GM19324 (cell line): Measurements from ENCODE around the gene NR2C2.
A peak's percentile ranks its signal among the peaks of the same experiment; 100 is the strongest.

Experiments
- ATAC-seq: cut with Tn5 transposase; IDR thresholded peaks from one replicate; pipeline ENCODE4 v1.9.1; 2021; ENCODE audit warnings: mild to moderate bottlenecking, moderate library complexity; ENCODE audit not compliant: unreplicated experiment, low FRiP score

The NR2C2 gene

DNA sequence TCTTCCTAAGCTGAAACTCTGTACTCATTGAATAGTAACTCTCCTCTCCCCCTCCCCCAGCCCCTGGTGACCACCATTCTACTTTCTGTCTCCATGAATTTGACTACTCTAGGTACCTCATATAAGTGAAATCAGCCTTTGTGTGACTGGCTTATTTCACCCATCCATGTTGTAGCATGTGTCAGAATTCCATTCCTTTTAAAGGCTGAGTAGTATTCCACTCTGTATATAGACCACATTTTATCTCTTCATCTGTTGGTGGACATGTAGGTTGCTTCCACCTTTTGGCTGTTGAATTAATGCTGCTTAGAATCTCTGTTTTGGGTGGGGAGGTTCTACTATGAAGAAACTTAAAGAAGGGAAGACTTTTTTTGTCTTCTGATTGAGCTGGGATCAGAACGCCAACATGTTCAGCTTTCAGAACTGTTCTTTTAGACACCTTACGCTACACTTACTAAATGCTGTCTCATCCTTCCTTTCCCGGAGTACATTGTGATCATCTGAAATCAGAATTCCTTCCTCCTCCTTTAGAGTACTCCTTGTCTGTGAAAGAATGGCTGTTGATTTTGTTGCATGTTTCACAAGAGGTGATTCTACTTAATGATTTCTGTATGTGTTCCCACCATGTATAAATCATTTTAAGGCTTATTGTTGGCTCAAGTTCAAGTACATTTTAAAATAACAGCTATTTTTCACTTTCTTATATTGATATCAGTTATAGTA is 67.4 kb downstream of the NR2C2 start:
- no peak for ATAC-seq

DNA sequence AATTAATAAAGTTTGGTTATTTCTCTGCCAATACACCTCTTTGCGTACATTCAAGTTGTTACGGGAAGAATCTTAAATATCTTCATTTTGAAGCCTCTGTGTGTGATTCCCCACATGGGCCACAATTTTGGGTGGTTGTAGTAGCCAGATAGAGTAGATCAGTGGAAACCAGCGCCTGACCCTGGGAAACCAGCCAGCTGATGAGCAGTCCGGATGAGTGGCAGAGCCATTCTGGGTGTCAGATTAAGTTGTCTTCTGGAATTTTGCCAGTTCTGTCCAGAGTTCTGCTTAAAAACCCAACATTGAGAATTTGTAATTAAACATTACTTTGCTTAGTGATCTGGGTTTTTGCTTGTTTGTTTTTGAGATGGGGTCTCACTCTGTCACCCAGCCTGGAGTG is 68.1 kb downstream of the NR2C2 start:
- ATAC-seq: no peak

DNA sequence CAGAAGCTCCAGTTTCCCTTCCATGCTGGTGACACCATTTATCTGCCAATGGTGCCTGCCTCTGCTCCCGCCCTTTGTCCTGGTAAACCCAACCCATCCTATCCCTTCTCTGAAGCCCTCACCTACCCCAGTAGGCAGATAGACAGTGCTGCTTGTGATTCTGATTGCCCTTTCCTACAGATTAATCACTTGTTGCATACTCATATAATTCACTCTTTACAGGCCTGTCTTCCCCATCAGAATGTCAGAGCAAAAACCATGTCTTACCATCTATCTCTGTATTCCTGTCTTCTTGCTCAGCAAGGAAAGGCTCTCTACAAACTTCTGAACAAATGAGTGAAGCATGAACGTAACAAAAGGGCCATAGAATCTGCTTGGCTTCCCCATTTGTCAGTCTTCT is 69.8 kb downstream of the NR2C2 start:
- ATAC-seq: no peak

DNA sequence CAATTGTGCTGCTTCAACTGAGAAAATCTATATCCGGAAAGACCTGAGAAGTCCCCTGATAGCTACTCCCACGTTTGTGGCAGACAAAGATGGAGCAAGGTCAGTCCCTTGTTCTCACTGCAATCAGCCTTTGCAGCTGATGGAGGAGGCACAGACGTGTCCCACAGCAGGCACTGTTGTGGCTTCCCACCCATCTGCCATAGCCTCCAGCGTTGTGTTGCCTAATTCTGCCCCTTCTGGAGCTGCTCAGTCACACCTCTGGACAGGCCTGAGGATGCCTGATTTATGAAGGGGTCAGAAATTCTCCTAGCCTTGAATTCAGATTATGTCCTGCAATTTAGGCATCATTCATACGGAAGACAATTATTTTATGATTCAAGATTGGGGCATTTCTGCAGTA is 75.9 kb downstream of the NR2C2 start:
- no peak for ATAC-seq

DNA sequence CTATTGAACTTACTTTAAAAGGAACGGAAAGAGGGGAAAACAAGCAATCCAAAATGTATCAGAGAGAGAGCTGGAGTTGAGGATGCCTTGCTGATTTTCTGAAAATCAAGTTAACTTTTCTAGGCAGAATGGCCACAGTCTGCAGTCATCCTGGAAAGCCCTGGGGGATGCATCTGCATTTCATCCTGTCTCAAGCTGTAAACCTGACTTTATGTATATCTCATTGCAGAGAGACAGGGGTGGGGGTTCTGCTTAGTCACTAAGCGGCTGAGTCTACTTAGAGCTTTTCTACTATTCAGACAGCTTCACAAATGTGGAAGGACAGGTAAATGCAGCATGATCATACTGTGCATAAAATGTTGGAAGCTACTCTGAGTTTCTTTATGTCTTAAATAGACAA is 76.3 kb downstream of the NR2C2 start:
- ATAC-seq: no peak

DNA sequence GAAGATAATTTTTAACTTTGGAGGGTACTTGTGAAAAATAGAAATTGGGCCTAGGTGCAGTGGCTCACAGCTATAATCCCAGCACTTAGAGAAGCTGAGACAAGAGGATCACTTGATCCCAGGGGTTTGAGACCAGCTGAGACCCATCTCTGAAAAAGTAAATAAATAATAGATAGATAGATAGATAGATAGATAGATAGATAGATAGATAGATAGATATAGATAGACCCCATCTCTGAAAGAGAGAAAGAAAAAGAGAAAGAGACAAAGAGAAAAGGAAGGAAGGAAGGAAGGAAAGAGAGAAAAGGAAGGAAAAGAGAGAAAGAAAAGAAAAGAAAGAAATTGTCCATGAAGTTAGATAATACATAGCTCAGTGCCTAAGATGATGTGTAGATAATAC is 82.2 kb downstream of the NR2C2 start:
- ATAC-seq: no peak

DNA sequence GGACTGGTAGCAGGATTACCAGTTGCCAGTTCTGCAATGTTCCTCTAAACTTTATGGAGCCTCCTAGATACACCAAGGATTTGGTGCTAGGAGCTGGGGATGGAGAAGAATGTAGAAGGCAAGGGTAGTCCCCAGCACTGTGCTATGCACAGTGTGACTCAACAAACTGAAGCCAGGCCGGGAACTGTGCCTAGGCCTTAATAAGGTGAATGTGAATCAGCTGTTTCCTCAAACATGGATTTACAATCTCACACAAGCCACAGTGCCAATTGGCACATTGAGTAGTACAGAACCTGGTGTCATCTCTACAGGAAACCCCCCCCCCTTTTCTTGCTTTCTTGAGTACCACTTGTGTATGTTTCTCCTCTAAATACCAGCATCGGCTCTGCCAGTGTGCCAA is 85.3 kb downstream of the NR2C2 start:
- ATAC-seq: no peak

DNA sequence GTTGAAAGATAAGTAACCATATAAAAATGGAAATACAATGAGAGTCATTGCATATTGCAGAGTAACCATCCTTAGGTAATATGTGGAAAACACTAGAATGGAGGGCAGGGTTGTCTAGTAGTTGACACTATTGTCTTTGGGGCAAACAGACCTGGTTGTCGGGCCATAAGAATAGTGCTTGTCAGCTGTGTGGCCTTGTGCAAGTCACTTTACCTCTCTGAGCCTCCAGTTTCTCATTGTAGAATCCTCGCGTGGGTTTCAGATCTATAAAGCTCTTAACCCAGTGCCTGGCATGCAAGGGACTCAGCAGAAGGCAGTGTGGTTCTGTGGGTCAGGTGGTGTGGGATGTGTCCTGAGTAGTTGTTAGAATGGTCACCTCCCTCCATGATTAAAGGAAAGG is 85.7 kb downstream of the NR2C2 start:
- ATAC-seq: no peak

DNA sequence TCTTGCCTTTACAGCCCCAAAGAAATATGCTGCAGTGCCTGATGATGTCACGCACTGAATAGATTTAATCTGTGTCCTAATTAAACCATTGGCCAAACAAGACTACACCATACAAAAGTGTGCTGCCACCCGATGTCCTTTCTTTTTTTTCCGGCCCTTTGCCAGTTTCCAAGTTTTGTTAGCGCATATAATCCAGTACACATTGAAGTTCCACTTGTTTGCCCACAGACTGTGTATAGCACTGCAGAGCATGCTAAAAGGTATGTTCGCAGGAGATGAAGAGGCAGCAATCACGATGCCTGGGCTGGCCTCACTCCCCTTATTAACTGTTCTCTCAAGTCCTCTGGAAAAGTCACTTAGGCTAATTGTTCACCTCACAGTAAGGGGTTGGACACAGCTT is 90.9 kb downstream of the NR2C2 start:
- ATAC-seq: no peak

DNA sequence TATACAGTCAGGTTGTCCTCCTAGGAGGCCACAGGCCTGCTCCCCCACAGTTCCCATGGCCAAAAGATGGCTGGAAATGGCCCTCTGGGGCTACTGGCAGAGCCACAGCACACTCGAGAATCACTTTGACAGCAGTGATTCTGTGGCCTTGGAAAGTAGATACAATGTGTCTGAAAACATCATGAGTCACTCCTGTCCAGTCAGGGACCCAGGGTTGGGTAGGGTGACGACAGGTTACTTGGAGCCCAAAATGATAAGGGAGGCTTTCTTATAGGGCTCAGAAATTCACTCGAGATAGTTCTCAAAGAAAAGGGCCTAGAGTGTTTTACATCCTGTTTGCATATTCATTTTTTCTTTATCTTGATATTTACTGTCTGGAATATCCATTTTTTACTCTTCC is 93.5 kb downstream of the NR2C2 start:
- no peak for ATAC-seq

DNA sequence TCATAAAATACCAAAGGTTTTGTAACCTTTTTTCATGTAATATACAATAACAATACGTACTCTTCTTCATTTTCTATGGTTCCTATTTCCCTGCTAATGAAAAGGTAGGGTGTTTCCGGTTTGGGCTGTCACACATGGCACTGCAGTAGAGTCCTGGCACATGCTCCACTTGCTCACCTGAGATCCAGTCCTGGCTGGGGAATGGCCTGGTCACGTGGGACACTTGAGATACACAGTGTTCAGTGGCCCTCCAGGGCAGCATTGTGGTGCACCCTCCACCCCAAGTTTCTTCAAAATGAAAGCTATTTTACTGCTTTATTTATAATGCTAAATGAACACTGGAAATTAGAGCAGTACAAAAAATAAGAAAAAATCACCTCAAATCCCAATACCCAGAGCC is 94.6 kb downstream of the NR2C2 start:
- ATAC-seq: no peak

DNA sequence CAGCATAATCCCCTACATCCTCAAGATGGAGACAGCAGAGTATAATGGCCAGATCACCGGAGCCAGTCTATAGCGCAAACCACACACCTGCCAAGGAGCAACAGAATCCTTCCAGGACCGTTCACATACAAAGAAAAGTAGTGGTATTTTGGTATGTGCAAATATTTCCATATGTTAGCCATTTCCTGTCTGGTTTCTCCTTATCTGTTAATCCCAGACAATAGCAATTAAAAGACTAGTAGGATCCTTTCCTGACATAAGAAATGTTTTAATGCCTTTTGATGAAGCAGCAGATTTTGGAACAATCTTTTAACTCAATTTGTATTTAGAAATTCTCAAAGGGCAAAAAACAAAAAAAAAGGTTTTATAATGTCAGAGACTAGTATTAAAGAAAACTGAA is 95.6 kb downstream of the NR2C2 start:
- no peak for ATAC-seq

DNA sequence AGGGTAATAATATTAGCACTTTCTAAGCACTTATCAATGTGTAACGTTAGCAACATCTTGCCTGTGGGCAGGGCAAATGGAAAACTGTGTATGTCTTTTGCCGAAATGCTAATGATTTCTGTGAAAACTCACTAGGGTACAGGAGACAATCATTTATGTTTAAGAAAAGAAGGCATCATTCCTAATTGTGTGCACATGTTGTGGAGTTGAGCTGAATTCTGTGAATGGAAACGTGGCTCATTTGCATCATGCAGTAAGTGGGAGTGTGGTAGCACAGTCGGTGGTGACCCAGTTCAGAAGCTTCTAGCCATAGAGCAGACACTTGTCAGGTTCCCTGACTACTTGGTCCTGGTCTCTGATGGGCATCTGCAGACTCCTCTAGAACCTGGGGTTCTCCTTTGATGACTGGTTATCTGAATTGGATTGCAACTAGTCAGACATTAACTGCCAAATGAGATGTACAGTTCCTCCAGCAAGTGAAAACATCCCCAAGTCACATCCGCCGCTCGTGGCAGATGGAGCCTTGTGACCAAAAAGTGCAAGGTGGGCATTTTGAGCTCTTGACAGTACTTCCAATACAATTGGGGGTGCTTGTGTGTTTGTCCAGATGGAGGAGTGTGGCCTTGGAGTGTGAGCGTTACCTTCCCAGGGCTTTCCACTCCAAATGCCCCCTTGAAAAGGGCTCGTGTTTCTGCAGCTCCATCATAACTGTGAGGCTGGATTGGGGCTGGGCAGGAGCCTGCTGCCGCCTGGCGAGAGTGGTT is 96.2 kb downstream of the NR2C2 start:
- no peak for ATAC-seq

DNA sequence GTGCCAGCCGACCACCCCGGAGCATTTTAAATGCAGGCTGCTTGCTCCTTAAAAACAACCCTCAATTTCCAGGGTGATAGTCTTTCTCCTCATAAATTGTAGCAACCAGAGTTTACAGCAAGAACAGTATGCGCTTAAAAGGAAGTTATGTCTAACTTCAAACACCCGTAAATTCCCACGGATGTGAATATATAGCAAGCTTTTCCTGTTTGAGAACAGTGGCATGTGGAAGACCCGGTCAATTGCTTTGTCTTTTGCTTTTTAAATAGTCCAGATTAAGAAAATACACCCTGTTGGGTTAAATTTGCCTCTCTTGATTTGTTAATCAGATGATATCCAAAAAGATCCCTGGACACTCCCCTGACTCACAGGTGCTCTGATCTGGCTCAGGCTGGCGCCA is 96.9 kb downstream of the NR2C2 start:
- ATAC-seq: no peak

DNA sequence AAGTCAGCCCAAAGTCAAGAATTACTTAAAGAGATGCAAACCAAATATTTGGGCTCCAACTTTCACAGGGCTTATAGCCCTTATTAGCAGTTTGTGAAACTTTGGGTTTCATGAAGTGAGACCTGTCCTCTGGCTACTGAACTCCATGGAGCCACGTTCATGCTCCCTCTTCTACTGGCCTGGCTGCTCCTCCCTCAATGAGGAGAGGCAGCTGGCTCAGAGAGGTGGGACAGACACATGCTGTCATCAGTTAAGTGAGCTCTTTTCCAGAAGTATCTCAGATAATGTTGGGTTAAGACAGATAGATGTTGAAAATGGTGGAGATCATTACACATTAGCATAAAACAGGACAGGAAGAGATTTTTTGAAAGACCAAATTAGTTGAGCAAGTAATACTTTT is 98.3 kb downstream of the NR2C2 start:
- no peak for ATAC-seq

DNA sequence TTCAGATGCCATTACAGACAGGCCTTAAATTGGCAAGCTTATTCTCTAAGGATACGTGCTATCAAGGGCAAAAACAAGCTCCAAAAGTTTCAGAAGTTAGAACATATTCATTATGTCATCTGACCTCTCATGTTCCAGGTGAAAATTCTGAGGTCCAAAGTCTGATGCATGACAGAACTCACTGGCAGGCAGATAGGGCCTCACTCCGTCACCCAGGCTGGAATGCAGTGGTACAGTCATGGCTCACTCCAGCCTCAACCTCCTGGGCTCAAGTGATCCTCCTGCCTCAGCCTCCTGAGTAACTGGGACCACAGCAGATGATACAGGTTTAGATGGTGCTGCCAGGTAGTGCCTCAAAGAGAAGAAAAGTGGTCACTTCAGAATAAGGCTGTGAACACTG is 102.2 kb downstream of the NR2C2 start:
- no peak for ATAC-seq

DNA sequence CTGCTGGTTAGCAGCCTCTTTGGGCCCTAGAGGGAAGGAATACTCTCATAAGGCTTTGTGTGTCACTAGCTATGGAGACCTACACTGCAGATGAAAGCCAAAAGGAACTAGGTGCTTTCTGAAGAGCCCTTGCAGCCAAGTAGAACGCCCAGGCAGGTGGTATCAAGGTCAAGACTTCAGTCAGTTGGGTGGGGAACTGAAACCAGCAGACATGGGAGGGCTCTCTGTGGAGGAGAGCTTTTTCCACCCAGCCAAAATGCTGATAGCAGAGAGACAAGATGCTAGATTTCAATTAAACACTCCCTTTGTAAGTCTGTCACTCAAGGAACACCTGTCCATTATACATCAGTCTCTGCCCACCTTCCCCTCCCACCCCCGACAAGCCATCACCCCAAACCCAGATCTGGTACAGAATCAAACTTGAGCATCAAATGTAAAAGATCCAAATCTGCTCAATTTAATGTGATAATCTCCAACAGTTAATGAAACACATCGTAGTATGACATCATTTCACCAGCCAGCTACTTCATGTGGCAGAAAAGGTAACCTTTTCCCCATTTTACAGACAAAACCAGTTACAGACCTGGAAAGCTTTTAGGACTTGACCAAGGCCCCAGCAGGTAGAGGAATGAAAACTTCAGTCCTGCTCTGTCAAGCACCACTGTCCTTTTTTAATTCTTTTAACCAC is 103.2 kb downstream of the NR2C2 start:
- peak; percentile 68 for ATAC-seq

DNA sequence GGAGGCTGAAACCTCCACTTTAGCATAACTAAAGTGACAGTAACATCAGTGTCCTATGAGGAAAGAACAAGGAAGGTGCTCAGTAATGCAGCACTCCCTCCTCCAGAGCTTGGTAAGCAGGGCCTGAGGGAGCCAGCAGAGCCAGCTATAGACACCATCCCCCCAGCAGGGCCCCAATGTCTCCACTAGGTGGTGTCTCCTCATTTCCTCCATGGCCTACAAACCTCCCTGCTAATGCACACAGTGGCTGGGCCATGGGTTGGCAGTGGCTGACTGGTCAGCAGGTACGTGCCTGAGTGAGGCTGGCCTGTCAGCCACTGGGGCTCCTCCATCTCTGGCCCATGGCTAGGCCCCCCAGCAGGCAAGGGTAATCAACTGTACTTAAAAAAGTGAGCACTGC is 104.1 kb downstream of the NR2C2 start:
- peak; percentile 59 for ATAC-seq

DNA sequence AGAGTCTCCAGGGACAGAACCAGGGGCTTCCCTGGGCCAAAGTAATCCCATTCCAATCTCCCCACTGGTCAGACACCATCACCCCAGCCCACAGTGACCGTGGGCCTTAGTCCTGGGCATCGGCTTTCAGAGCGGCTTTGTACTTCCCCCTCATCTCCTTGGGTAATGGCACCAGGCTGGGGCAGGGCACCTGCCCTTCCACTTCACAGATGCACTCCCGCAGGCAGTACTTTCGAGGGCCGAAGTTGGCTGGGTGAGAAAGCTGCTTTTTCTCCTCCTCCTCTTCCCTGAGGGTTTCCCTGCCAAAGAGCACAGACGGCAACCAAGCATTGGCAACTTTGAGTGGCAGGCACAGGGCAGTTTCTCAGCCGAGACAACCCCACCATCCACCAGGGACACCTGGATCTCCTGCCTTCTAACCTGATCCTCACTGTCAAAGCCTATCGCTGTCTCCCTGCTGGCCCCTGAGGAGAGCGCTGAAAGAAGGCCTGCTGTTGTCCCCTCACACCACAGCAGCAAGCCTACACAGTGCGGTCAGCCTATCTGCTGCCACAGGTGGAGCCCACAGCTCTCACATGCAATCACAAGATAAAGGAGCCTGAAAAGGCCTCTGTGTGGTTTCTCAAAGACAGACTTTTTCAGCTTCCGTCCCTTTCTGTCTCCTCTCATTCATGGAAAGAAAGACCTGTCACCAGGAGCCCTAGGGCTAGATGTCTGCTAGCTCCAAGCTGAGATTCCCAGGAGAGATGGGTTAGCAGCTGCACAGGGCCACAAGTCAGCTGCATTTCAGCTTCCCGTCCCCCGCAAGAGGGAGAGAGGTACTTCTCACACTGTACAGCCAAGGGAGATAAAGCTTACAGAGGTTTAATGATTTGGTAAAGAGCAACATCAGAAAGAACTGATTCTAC is 105.2 kb downstream of the NR2C2 start:
- ATAC-seq: no peak

DNA sequence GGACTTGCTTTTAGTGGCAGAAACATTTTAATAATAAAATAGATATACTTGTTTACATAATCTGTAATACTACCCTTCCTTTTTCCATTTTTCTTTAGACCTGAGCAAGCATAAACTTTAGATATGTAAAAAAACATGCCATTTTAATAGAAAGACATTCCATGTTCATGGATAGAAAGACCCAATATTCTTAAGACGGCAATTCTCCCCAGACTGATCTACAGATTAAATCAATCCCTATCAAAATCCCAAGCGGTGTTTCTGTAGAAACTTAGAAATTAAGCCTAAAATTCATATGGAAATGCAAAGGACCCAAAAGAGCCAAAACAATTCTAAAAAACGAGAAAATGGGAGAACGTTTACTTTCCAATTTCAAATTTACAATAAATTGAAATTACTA is 106.2 kb downstream of the NR2C2 start:
- no peak for ATAC-seq
